CD8-positive, alpha-beta memory T cell (primary cell): ENCODE results near the gene SAMM50. TPM values are rescaled to one million over a fixed set of nuclear protein-coding genes. Genes with fewer than 3 reads are reported as not detected.
A peak's percentile ranks its signal among the peaks of the same experiment; 100 is the strongest.

Experiments
- CTCF ChIA-PET: fragments of 350-600 bp; sonication (Branson Sonifier 250); formaldehyde crosslinking; loops from one replicate; lab custom pipeline; 2021; ENCODE audit warnings: antibody characterized with exemption; lab: Charles Lee
- POLR2A ChIA-PET: fragments of 350-600 bp; sonication (Branson Sonifier 250); formaldehyde crosslinking; loops from one replicate; lab custom pipeline; 2021; ENCODE audit warnings: antibody characterized with exemption; lab: Charles Lee
- DNase-seq, 5 donors: peaks; one replicate each; pipeline versions ENCODE4 v3.0.0 to v3.0.0-alpha.2; 2020 to 2022; ENCODE audit warnings: mixed read lengths in 1 of 5
- H3K27ac ChIP-seq: one replicate; pipeline ENCODE4 v1.7.0; 2013; ENCODE audit warnings: low read depth, mild to moderate bottlenecking, low read length, moderate library complexity
- H3K27me3 ChIP-seq: 2 replicates; pipeline ENCODE4 v1.7.0; 2013; ENCODE audit warnings: low read length, mild to moderate bottlenecking; ENCODE audit not compliant: insufficient read depth, poor library complexity, severe bottlenecking
- H3K36me3 ChIP-seq: 2 replicates; pipeline ENCODE4 v1.7.0; 2013; ENCODE audit warnings: mild to moderate bottlenecking, low read length, moderate library complexity; ENCODE audit not compliant: insufficient read depth
- H3K4me1 ChIP-seq: 2 replicates; pipeline ENCODE4 v1.7.0; 2013; ENCODE audit warnings: mild to moderate bottlenecking, low read length, moderate library complexity; ENCODE audit not compliant: insufficient read depth
- H3K4me3 ChIP-seq: 2 replicates; pipeline ENCODE4 v1.7.0; 2013; ENCODE audit warnings: mild to moderate bottlenecking, low read length
- H3K9me3 ChIP-seq: 2 replicates; pipeline ENCODE4 v1.7.0; 2013; ENCODE audit warnings: mild to moderate bottlenecking, low read length
- H3K27ac Mint-ChIP-seq, 8 donors: one replicate each; pipeline ENCODE4 v1.8.0; 2020 to 2021; ENCODE audit warnings: mixed read lengths in 8 of 8, mild to moderate bottlenecking in 6 of 8, inconsistent platforms in 3 of 8, moderate library complexity in 3 of 8
- H3K27me3 Mint-ChIP-seq, 2 donors: one replicate each; pipeline ENCODE4 v1.8.0; 2020 to 2021; ENCODE audit warnings: mixed read lengths in 2 of 2, mild to moderate bottlenecking in 1 of 2, moderate library complexity in 1 of 2
- H3K36me3 Mint-ChIP-seq, 3 donors: one replicate each; pipeline ENCODE4 v1.8.0; 2020 to 2021; ENCODE audit warnings: mixed read lengths in 3 of 3, inconsistent platforms in 1 of 3, mild to moderate bottlenecking in 1 of 3
- H3K4me1 Mint-ChIP-seq, 3 donors: one replicate each; pipeline ENCODE4 v1.8.0; 2020 to 2021; ENCODE audit warnings: mixed read lengths in 3 of 3, inconsistent platforms in 1 of 3, mild to moderate bottlenecking in 1 of 3
- H3K4me3 Mint-ChIP-seq, 7 donors: one replicate each; pipeline ENCODE4 v1.8.0; 2020 to 2021; ENCODE audit warnings: mixed read lengths in 7 of 7, mild to moderate bottlenecking in 6 of 7, moderate library complexity in 4 of 7, inconsistent platforms in 2 of 7
- H3K9me3 Mint-ChIP-seq, 5 donors: one replicate each; pipeline ENCODE4 v1.8.0; 2020 to 2022; ENCODE audit warnings: mixed read lengths in 5 of 5, mild to moderate bottlenecking in 3 of 5, moderate library complexity in 2 of 5, inconsistent platforms in 1 of 5
- polyA plus RNA-seq: library from polyadenylated mRNA; unstranded; fragments of 300-500 nt; fragmentation: Illumina TruSeq; gene quantifications from one replicate; pipeline ENCODE4 v1.2.3, GENCODE V29; 2021
- total RNA-seq, 2 experiments: library from RNA; stranded (reverse); gene quantifications; one replicate each; pipeline ENCODE4 v1.2.3, GENCODE V29; 2021

The SAMM50 gene
- total and polyA plus RNA-seq, 3 experiments from 2014 or later, result 58.8 to 67.2 (median 61.3) TPM

DNA sequence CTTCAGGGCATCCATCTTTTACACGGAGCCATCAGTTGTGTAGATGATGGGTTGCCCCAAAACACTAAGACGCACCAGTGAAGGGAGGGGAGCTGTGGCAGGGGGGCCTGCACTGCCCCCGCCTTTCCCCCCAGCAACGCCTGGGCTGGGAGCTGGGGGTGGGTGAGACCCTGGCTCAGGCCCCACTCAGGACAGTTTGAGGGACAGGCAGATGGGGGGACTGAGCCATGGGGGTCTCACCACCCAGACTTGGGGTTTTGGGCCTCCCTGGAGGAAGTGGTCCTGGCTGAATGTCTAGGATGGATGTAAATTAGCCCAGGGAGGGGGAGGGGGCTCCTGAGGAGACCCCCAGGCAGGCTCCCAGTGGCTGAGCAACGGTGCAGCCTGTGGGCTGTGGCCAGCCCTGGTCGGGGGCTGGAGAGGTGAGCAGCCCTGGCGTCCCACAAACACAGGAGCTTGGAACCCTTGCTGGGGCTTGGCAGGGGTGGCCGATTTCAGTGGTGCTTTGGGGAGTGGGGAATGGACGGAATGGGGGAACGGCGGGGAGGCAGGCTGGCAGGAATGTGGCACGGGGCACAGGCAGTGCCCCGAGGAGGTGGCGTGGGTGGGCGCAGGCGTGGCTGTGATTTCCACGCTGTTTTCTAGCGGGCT is 74.9 kb downstream of the SAMM50 start:
- H3K36me3 Mint-ChIP-seq, result no peaks in the 10 kb centered on the region
- H3K27me3 ChIP-seq, result no peaks in the 10 kb centered on the region
- no peak for DNase-seq
- CTCF ChIA-PET, result interaction anchor here (1.1 kb wide), 1 partner anchor 37 kb away, joined by 3 read pairs; no protein-coding TSS in a partner anchor
- H3K27ac ChIP-seq, result no peak overlapping the region
- no peaks in the 10 kb centered on the region for H3K9me3 Mint-ChIP-seq
- H3K4me3 ChIP-seq, result no peak overlapping the region
- H3K4me1 Mint-ChIP-seq, result peaks cover 30 to 52% (median 36%) of the 10 kb centered on the region in 3 donors
- no peaks in the 10 kb centered on the region for H3K36me3 ChIP-seq
- no peak overlapping the region for H3K4me3 Mint-ChIP-seq
- peak overlapping the region in 3 of 8 donors; percentile 26 to 86 (median 29) for H3K27ac Mint-ChIP-seq
- POLR2A ChIA-PET, result no interaction called here
- H3K27me3 Mint-ChIP-seq, result peaks cover 0 to 2% of the 10 kb centered on the region in 2 donors
- H3K9me3 ChIP-seq, result no peaks in the 10 kb centered on the region
- peaks cover 18% of the 10 kb centered on the region for H3K4me1 ChIP-seq

DNA sequence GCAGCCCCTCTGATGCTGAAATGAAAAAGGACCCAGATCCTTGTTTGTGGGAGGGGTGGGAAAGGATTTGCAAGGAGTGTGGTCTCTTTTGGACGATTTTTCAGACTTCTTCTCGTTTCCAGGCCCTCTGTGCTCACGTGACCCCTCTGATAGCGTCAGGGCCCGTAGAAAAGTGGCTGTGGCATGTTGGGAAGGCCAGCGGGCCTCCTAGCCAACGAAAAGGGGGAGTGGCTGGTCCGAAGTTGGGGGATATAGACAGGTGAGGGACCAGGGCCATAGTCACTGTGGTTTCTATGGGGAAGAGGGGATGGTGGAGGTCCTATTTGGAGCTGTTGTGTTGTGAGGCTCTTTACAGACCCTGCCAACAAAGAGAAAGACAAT is 75.5 kb downstream of the SAMM50 start:
- H3K9me3 ChIP-seq, result no peaks in the 10 kb centered on the region
- H3K9me3 Mint-ChIP-seq, result no peaks in the 10 kb centered on the region
- H3K4me3 ChIP-seq, result no peak overlapping the region
- H3K27ac Mint-ChIP-seq, result peak overlapping the region in 7 of 8 donors; percentile 26 to 86 (median 60)
- H3K27me3 ChIP-seq, result no peaks in the 10 kb centered on the region
- no peaks in the 10 kb centered on the region for H3K36me3 Mint-ChIP-seq
- DNase-seq, result no peak
- H3K4me1 ChIP-seq, result peaks cover 13% of the 10 kb centered on the region
- H3K4me3 Mint-ChIP-seq, result no peak overlapping the region
- peaks cover 0 to 2% of the 10 kb centered on the region in 2 donors for H3K27me3 Mint-ChIP-seq
- CTCF ChIA-PET, result interaction anchor here (1.1 kb wide), 1 partner anchor 37 kb away, joined by 3 read pairs; no protein-coding TSS in a partner anchor
- POLR2A ChIA-PET, result no interaction called here
- H3K27ac ChIP-seq, result no peak overlapping the region
- H3K4me1 Mint-ChIP-seq, result peaks cover 27 to 47% (median 31%) of the 10 kb centered on the region in 3 donors
- H3K36me3 ChIP-seq, result no peaks in the 10 kb centered on the region

DNA sequence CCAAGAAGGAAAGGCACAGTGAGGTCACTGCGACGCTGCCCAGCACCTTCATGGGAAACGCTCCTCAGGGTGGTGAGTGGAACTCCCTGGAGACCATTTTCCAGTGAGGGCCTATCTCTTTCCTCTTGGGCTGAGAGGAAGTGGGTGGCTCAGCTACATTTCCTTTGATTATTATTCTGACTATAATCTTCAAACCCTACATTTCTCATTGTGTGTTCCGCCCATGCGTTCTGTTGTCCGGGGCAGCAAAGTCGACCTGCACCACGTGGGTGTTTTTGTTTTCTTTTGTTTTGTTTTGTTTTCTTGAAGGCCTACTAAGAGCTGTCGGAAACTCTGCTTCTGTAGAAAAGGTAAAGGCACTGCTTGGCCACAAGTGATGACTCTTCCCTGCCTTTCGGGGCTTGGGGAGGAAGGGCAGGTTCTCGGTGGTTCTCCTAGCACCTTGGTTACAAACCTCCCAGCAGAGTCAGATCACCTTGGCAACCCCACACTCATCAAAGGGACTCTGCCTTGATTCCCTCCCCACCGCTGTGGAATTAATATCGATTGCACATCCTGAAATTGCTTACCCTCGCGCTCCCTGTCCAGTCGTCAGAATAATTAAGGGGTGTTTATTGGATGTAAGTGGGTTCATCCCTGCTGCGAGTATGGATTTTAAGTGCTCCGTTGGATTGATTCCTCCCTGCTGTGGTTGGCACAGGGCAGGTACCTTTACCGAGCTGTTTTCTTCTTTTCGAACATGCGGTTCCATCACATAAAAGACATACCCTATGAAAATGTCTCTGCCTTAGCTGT is 76.1 kb downstream of the SAMM50 start:
- Histone ChIP-seq H3K36me3 (no peaks in the 10 kb centered on the region), H3K27ac (no peak overlapping the region), H3K9me3 (no peaks in the 10 kb centered on the region), H3K4me1 (peaks cover 12% of the 10 kb centered on the region), H3K4me3 (no peak overlapping the region), H3K27me3 (no peaks in the 10 kb centered on the region)
- POLR2A ChIA-PET, result no interaction called here
- H3K4me1 Mint-ChIP-seq, result peaks cover 22 to 41% (median 26%) of the 10 kb centered on the region in 3 donors
- H3K9me3 Mint-ChIP-seq, result no peaks in the 10 kb centered on the region
- no peaks in the 10 kb centered on the region for H3K36me3 Mint-ChIP-seq
- H3K27me3 Mint-ChIP-seq, result peaks cover 0 to 2% of the 10 kb centered on the region in 2 donors
- CTCF ChIA-PET, result interaction anchor here (1.1 kb wide), 1 partner anchor 38 kb away, joined by 3 read pairs; no protein-coding TSS in a partner anchor
- peak overlapping the region in 5 of 7 donors; percentile 9 to 60 (median 23) for H3K4me3 Mint-ChIP-seq
- H3K27ac Mint-ChIP-seq, result peak overlapping the region in 6 of 8 donors; percentile 53 to 90 (median 79)
- peak in 1 of 5 donors; percentile 8 for DNase-seq

DNA sequence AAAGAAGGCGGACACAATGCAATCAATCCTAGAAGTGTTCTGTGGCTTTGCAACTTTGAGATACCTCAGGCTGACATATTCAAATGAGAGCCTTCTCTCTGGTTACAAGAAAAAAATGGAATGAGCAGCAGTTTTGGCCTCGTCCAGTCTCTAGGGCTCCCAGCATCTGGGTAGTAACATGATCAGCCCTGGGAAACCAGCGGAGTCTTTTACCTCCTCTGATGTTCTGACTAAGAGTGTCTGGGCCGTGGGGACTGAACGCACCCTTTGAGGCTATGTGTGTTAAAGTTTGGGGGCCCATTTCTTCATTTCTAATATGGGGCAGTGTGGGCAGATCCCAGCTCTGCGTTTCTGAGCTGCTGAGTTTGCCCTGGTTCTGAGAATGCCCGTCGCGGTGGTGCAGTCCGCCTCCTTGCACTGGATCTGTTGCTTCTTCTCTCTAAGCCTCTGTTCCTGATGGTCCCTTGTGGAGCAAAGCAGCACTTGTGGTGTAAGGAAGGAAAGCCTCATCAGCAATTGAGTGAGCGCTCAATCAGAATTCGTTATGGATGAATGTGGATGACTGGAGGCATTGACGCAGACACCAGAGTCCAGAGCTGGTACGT is 77.0 kb downstream of the SAMM50 start:
- no peak for DNase-seq
- peaks cover 9% of the 10 kb centered on the region for H3K4me1 ChIP-seq
- no peaks in the 10 kb centered on the region for H3K36me3 ChIP-seq
- H3K4me1 Mint-ChIP-seq, result peaks cover 14 to 32% (median 17%) of the 10 kb centered on the region in 3 donors
- H3K36me3 Mint-ChIP-seq, result no peaks in the 10 kb centered on the region
- peaks cover 0 to 2% of the 10 kb centered on the region in 2 donors for H3K27me3 Mint-ChIP-seq
- no peaks in the 10 kb centered on the region for H3K9me3 ChIP-seq
- ChIA-PET CTCF (no interaction called here), POLR2A (no interaction called here)
- H3K27me3 ChIP-seq, result no peaks in the 10 kb centered on the region
- H3K4me3 Mint-ChIP-seq, result no peak overlapping the region
- H3K27ac Mint-ChIP-seq, result peak overlapping the region in 2 of 8 donors; percentile 27 to 53
- H3K27ac ChIP-seq, result no peak overlapping the region
- no peak overlapping the region for H3K4me3 ChIP-seq
- H3K9me3 Mint-ChIP-seq, result no peaks in the 10 kb centered on the region

DNA sequence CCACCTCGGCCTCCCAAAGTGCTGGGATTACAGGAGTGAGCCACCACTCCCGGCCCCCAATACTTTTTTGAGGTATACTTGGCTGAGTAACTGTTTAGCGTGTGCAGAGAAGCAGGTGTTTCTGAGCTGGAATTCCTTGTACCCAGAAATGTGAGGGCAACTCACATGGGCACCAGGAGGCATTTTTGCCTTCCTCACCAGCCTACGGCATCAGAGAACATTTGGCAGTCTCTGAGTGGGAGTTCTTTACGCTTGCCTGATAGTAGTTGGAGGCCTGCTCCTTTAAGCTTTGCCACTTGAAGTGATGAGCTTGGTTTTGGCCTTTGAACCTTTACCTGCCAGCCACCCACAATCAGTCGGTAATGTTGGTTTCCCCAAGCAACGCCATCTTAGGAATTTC is 78.0 kb downstream of the SAMM50 start:
- no peaks in the 10 kb centered on the region for H3K9me3 ChIP-seq
- peaks cover 12 to 23% (median 12%) of the 10 kb centered on the region in 3 donors for H3K4me1 Mint-ChIP-seq
- H3K27me3 ChIP-seq, result no peaks in the 10 kb centered on the region
- ChIA-PET CTCF (no interaction called here), POLR2A (no interaction called here)
- H3K4me1 ChIP-seq, result peaks cover 5% of the 10 kb centered on the region
- H3K36me3 ChIP-seq, result no peaks in the 10 kb centered on the region
- peaks cover 0 to 2% of the 10 kb centered on the region in 2 donors for H3K27me3 Mint-ChIP-seq
- no peak overlapping the region for H3K4me3 ChIP-seq
- no peaks in the 10 kb centered on the region for H3K36me3 Mint-ChIP-seq
- no peak overlapping the region for H3K27ac Mint-ChIP-seq
- no peak overlapping the region for H3K27ac ChIP-seq
- H3K4me3 Mint-ChIP-seq, result no peak overlapping the region
- no peak for DNase-seq
- no peaks in the 10 kb centered on the region for H3K9me3 Mint-ChIP-seq

DNA sequence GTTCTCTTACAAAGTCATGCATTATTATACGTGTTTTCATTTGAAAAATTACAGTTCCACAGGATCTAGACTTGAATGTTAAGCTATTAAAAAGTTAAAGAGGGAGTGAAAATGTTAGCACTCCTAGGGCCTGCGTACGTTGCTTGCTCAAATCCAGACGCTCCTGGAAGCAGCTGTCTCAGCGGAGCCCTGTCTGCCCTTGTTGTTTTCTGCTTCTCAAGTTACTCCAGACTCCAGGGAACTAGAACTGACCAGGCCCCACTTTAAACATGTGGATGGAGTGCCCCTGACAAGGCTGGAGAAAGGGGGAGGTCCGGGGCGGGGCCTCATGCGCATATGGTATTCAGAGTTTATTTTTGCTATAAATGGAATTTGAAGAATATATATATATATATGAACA is 78.5 kb downstream of the SAMM50 start:
- ChIA-PET CTCF (no interaction called here), POLR2A (no interaction called here)
- peaks cover 8 to 19% (median 8%) of the 10 kb centered on the region in 3 donors for H3K4me1 Mint-ChIP-seq
- no peaks in the 10 kb centered on the region for H3K9me3 Mint-ChIP-seq
- Histone ChIP-seq H3K4me3 (no peak overlapping the region), H3K36me3 (no peaks in the 10 kb centered on the region), H3K4me1 (peaks cover 5% of the 10 kb centered on the region), H3K9me3 (no peaks in the 10 kb centered on the region), H3K27ac (no peak overlapping the region), H3K27me3 (no peaks in the 10 kb centered on the region)
- peaks cover 0 to 2% of the 10 kb centered on the region in 2 donors for H3K27me3 Mint-ChIP-seq
- H3K27ac Mint-ChIP-seq, result no peak overlapping the region
- H3K36me3 Mint-ChIP-seq, result no peaks in the 10 kb centered on the region
- H3K4me3 Mint-ChIP-seq, result no peak overlapping the region
- DNase-seq, result no peak

DNA sequence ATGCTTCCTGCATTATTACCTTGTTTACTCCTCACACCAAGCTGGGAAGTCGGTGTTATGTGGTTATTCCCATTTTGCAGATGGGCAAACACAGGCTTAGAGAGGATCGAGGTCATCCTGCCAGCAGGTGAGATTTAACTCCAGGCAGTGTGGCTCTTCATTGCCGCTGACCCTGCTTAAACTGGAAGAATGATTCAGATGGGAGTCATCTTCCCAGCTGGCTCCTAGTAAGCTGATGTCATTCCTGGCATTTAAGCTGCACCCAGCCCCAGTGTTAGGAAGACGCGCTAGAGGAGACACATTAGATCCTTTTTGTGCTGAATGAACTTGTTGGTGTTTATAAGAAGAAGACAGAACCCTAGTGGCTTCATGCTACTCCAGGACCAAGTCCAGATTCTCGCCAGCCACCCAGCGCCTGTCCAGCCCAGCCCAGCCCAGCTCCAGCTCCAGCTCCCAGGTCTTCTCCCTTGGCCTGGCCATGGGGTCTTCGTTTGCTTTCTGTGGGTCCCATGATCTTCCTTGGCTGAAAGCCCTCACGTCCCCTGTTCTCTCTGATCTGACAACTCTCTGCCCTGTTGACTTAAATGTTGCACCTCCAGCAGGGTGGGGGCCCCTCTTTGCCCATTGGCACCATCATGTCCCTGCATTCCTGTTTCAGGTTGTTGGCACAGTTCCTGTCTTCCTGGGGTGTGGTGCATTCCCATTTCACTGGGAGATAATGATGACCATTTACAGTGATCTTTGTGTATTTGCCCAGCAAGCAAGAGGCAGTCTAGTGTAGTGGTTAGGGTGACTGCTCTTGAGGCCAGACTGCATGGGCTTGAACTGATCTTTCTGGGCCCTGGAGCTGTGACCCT is 82.5 kb downstream of the SAMM50 start:
- ChIA-PET POLR2A (no interaction called here), CTCF (interaction anchor here (1.9 kb wide), 1 partner anchor 10 kb away, joined by 6 read pairs; no protein-coding TSS in a partner anchor)
- Mint-ChIP-seq H3K27ac (peak overlapping the region in 1 of 8 donors; percentile 37), H3K9me3 (no peaks in the 10 kb centered on the region), H3K27me3 (no peaks in the 10 kb centered on the region), H3K4me1 (peaks cover 0 to 7% (median 6%) of the 10 kb centered on the region in 3 donors), H3K4me3 (no peak overlapping the region), H3K36me3 (peaks cover 0 to 2% (median 0%) of the 10 kb centered on the region in 3 donors)
- H3K9me3 ChIP-seq, result no peaks in the 10 kb centered on the region
- no peak overlapping the region for H3K4me3 ChIP-seq
- H3K27me3 ChIP-seq, result no peaks in the 10 kb centered on the region
- H3K27ac ChIP-seq, result no peak overlapping the region
- no peaks in the 10 kb centered on the region for H3K36me3 ChIP-seq
- no peaks in the 10 kb centered on the region for H3K4me1 ChIP-seq
- no peak for DNase-seq
